ENCODE data around the gene NT5DC2.

DNA sequence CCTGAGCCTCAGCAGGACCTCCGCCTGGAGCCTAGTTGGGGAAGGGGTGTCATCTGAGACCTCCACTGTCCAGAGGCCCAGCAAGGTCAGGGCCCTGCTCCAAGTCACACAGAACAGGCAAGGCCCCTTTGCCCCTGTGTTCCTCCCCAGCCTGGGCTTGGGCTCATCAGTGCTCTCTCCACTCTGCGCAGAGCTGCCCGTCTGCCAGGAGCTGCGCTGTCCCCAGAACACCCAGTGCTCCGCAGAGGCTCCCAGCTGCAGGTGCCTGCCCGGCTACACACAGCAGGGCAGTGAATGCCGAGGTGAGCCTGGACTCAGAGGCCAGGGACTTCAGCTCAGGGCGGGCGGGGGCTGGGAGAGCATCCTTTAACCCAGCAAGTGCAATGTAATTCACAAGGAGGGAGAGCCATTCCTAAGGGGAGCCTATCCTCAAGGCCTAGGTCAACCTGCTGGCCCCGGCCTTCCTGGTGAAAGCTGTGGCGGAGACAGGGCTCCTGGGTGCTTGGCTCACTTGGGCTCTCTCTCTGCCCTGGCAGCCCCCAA is 30.8 kb downstream of the NT5DC2 start:
- TF ChIP-seq, protein P1, sequence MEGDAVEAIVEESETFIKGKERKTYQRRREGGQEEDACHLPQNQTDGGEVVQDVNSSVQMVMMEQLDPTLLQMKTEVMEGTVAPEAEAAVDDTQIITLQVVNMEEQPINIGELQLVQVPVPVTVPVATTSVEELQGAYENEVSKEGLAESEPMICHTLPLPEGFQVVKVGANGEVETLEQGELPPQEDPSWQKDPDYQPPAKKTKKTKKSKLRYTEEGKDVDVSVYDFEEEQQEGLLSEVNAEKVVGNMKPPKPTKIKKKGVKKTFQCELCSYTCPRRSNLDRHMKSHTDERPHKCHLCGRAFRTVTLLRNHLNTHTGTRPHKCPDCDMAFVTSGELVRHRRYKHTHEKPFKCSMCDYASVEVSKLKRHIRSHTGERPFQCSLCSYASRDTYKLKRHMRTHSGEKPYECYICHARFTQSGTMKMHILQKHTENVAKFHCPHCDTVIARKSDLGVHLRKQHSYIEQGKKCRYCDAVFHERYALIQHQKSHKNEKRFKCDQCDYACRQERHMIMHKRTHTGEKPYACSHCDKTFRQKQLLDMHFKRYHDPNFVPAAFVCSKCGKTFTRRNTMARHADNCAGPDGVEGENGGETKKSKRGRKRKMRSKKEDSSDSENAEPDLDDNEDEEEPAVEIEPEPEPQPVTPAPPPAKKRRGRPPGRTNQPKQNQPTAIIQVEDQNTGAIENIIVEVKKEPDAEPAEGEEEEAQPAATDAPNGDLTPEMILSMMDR (IDR thresholded peaks at IDR 0.05): no peak
- no peak for TF ChIP-seq POLR2A (IDR thresholded peaks at IDR 0.05)

All from testis (tissue), 2 donors.